IMR-90 (cell line): ENCODE data around the gene FOXS1. TPM values are rescaled to one million over a fixed set of nuclear protein-coding genes. Genes with fewer than 3 reads are reported as not detected.

Source experiments
- ATAC-seq: fragments of 200-7000 bp; cut with Tn5 transposase; 2 replicates; pipeline ENCODE4 v1.9.1; 2020; ENCODE audit warnings: low read depth, mild to moderate bottlenecking, moderate library complexity
- BruUV-seq: library from RNA; stranded (reverse); fragments of 400-500 nt; replicated peaks from 2 replicates; lab custom pipeline; 2021; lab: Mats Ljungman, UMichigan
- CTCF ChIA-PET: fragments of 300-600 bp; formaldehyde crosslinking; extraction: SDS; loops from one replicate; lab custom pipeline; 2021; ENCODE audit warnings: antibody characterized with exemption; lab: Yijun Ruan, JAX
- POLR2A ChIA-PET: fragments of 300-600 bp; sonication (Branson Sonifier 250); formaldehyde crosslinking; loops from one replicate; lab custom pipeline; 2022; ENCODE audit warnings: antibody characterized with exemption; ENCODE audit not compliant: unreplicated experiment; lab: Charles Lee
- DNase-seq: peaks from one replicate; pipeline ENCODE4 v3.0.0; 2013
- H2AFZ ChIP-seq: replicated peaks from 2 replicates; pipeline ENCODE3; 2013; ENCODE audit warnings: low read length, mild to moderate bottlenecking; ENCODE audit not compliant: poor library complexity
- H2AK5ac ChIP-seq: 2 replicates; pipeline ENCODE4 v1.6.1; 2013; ENCODE audit warnings: low read depth, low read length, inconsistent platforms
- H2AK9ac ChIP-seq: replicated peaks from 2 replicates; pipeline ENCODE3; 2013; ENCODE audit warnings: mild to moderate bottlenecking, low read depth, low read length, moderate library complexity; ENCODE audit not compliant: poor library complexity
- H2BK120ac ChIP-seq: 2 replicates; pipeline ENCODE4 v1.6.1; 2013; ENCODE audit warnings: low read depth, low read length, inconsistent platforms
- H2BK15ac ChIP-seq: 3 replicates; pipeline ENCODE4 v1.6.1; 2013; ENCODE audit warnings: low read depth, low read length, inconsistent platforms
- H2BK20ac ChIP-seq: 2 replicates; pipeline ENCODE4 v1.6.1; 2013; ENCODE audit warnings: low read depth, mild to moderate bottlenecking, inconsistent platforms, low read length, moderate library complexity
- H2BK5ac ChIP-seq: 2 replicates; pipeline ENCODE4 v1.6.1; 2013; ENCODE audit warnings: mild to moderate bottlenecking, low read depth, low read length, inconsistent platforms; ENCODE audit not compliant: poor library complexity, severe bottlenecking
- H3K14ac ChIP-seq: replicated peaks from 2 replicates; pipeline ENCODE4 v1.6.1; 2013; ENCODE audit warnings: low read depth, low read length, inconsistent platforms
- H3K18ac ChIP-seq: 2 replicates; pipeline ENCODE4 v1.6.1; 2013; ENCODE audit warnings: low read depth, low read length, control low read depth
- H3K23ac ChIP-seq: 2 replicates; pipeline ENCODE4 v1.6.1; 2013; ENCODE audit warnings: low read depth, low read length, inconsistent platforms
- H3K27ac ChIP-seq: 2 replicates; pipeline ENCODE4 v1.5.1; 2013; ENCODE audit warnings: mild to moderate bottlenecking, control low read depth, low read length; ENCODE audit not compliant: insufficient read depth
- H3K27me3 ChIP-seq: 2 replicates; pipeline ENCODE4 v1.6.1; 2013; ENCODE audit warnings: low read length; ENCODE audit not compliant: control insufficient read depth, insufficient read depth
- H3K36me3 ChIP-seq: 2 replicates; pipeline ENCODE4 v1.6.1; 2013; ENCODE audit warnings: low read length, mixed read lengths; ENCODE audit not compliant: control insufficient read depth, insufficient read depth
- H3K4ac ChIP-seq: 2 replicates; pipeline ENCODE4 v1.6.1; 2013; ENCODE audit warnings: low read depth, low read length, inconsistent platforms
- H3K4me1 ChIP-seq: 2 replicates; pipeline ENCODE4 v1.6.1; 2013; ENCODE audit warnings: low read length, mixed read lengths; ENCODE audit not compliant: control insufficient read depth, insufficient read depth
- H3K4me2 ChIP-seq: 2 replicates; pipeline ENCODE4 v1.6.1; 2013; ENCODE audit warnings: low read depth, mild to moderate bottlenecking, control low read depth, low read length, moderate library complexity
- H3K4me3 ChIP-seq: 2 replicates; pipeline ENCODE4 v1.5.1; 2013; ENCODE audit warnings: low read depth, mild to moderate bottlenecking, control low read depth, low read length, moderate library complexity; ENCODE audit not compliant: insufficient read depth
- H3K56ac ChIP-seq: 2 replicates; pipeline ENCODE4 v1.6.1; 2013; ENCODE audit warnings: low read length, inconsistent platforms; ENCODE audit not compliant: insufficient read depth; ENCODE audit errors: extremely low read depth
- H3K79me1 ChIP-seq, 2 experiments: 2 replicates each; pipeline ENCODE4 v1.6.1; 2013; ENCODE audit warnings: low read length in 2 of 2, inconsistent platforms in 1 of 2, low read depth in 1 of 2
- H3K9ac ChIP-seq: 2 replicates; pipeline ENCODE4 v1.6.1; 2013; ENCODE audit warnings: low read depth, low read length, control low read depth
- H3K9me1 ChIP-seq: 2 replicates; pipeline ENCODE4 v1.6.1; 2013; ENCODE audit warnings: low read length, inconsistent platforms; ENCODE audit not compliant: insufficient read depth
- H3K9me3 ChIP-seq: 2 replicates; pipeline ENCODE4 v1.6.1; 2013; ENCODE audit warnings: low read length; ENCODE audit not compliant: control insufficient read depth, insufficient read depth
- H4K20me1 ChIP-seq: 2 replicates; pipeline ENCODE4 v1.6.1; 2013; ENCODE audit warnings: low read length, inconsistent platforms; ENCODE audit not compliant: insufficient read depth
- H4K5ac ChIP-seq: 2 replicates; pipeline ENCODE4 v1.6.1; 2013; ENCODE audit warnings: mild to moderate bottlenecking, low read depth, low read length, control low read depth
- H4K8ac ChIP-seq, 2 experiments: 2 replicates each; pipeline ENCODE4 v1.6.1; 2013; ENCODE audit warnings: low read depth in 2 of 2, low read length in 2 of 2, control low read depth in 1 of 2, inconsistent platforms in 1 of 2
- H4K91ac ChIP-seq: 2 replicates; pipeline ENCODE4 v1.6.1; 2013; ENCODE audit warnings: low read depth, low read length, inconsistent platforms; ENCODE audit not compliant: insufficient read depth
- BHLHE40 ChIP-seq: fragments of 150-350 bp; IDR thresholded peaks from 2 replicates; pipeline ENCODE4 v1.6.1; 2016; ENCODE audit warnings: mild to moderate bottlenecking, low read depth, low read length
- CEBPB ChIP-seq: IDR thresholded peaks from 2 replicates; pipeline ENCODE4 v1.6.1; 2012; ENCODE audit warnings: low read depth, low read length, improper control_type of control experiment
- CHD1 ChIP-seq: IDR thresholded peaks from 2 replicates; pipeline ENCODE4 v1.6.1; 2012; ENCODE audit warnings: low read depth, low read length, improper control_type of control experiment
- ELK1 ChIP-seq: fragments of 150-350 bp; IDR thresholded peaks from 2 replicates; pipeline ENCODE4 v1.6.1; 2016; ENCODE audit warnings: low read depth, mild to moderate bottlenecking, low read length, moderate library complexity, borderline replicate concordance
- FOS ChIP-seq: fragments of 150-350 bp; IDR thresholded peaks from 2 replicates; pipeline ENCODE4 v1.6.1; 2016; ENCODE audit warnings: low read depth, low read length
- MAFK ChIP-seq: IDR thresholded peaks from 2 replicates; pipeline ENCODE4 v1.6.1; 2012; ENCODE audit warnings: low read depth, low read length, improper control_type of control experiment
- MAZ ChIP-seq: IDR thresholded peaks from 2 replicates; pipeline ENCODE4 v1.6.1; 2012; ENCODE audit warnings: low read depth, mild to moderate bottlenecking, low read length, improper control_type of control experiment, moderate library complexity, borderline replicate concordance
- MXI1 ChIP-seq: IDR thresholded peaks from 2 replicates; pipeline ENCODE4 v1.6.1; 2012; ENCODE audit warnings: low read depth, mild to moderate bottlenecking, low read length, moderate library complexity, borderline replicate concordance
- NFE2L2 ChIP-seq: fragments of 150-350 bp; IDR thresholded peaks from 2 replicates; pipeline ENCODE4 v1.6.1; 2016; ENCODE audit warnings: low read depth, mild to moderate bottlenecking, low read length
- POLR2A ChIP-seq: IDR thresholded peaks from 2 replicates; pipeline ENCODE4 v1.6.1; 2012; ENCODE audit warnings: mild to moderate bottlenecking, low read depth, low read length
- RAD21 ChIP-seq: IDR thresholded peaks from 2 replicates; pipeline ENCODE4 v1.6.1; 2012; ENCODE audit warnings: low read length, improper control_type of control experiment
- RCOR1 ChIP-seq: IDR thresholded peaks from 2 replicates; pipeline ENCODE4 v1.6.1; 2012; ENCODE audit warnings: mild to moderate bottlenecking, low read length, improper control_type of control experiment; ENCODE audit not compliant: insufficient replicate concordance
- RFX5 ChIP-seq: IDR thresholded peaks from 2 replicates; pipeline ENCODE4 v1.8.0; 2012; ENCODE audit warnings: low read depth, mild to moderate bottlenecking, low read length, moderate library complexity
- SMC3 ChIP-seq: fragments of 150-350 bp; IDR thresholded peaks from 2 replicates; pipeline ENCODE4 v1.6.1; 2016; ENCODE audit warnings: low read depth, mild to moderate bottlenecking, antibody characterized with exemption, low read length, moderate library complexity
- WGBS, 2 experiments: methylation state at CpG; one replicate each; pipeline versions ENCODE4 v1.1.5 to v1.1.7; 2013; ENCODE audit warnings: missing lambda C conversion rate in 2 of 2; ENCODE audit not compliant: insufficient read length in 1 of 2; ENCODE audit errors: extremely low coverage in 2 of 2; 5-methylcytosine and 5-hydroxymethylcytosine counted together
- dilution Hi-C: fragments of 300-500 bp; cut with HindIII; formaldehyde crosslinking; loops from one replicate; pipeline ENCODE4 v1.14.3; 2018; ENCODE audit warnings: low sequenced_read_pairs; ENCODE audit not compliant: unreplicated experiment
- in situ Hi-C: fragments of 300-500 bp; cut with MboI; formaldehyde crosslinking; loops from 3 replicates; pipeline ENCODE4 v1.14.3; 2019; ENCODE audit warnings: low sequenced_read_pairs, inconsistent platforms, mixed read lengths
- intact Hi-C: fragments of 100-400 bp; cut with micrococcal nuclease; formaldehyde crosslinking; loops from 2 replicates; pipeline ENCODE4 v1.10.0; 2022
- polyA plus RNA-seq, 3 experiments: library from polyadenylated mRNA; depleted of rRNA; stranded (reverse); fragments of >200 nt; gene quantifications; 2 replicates each; pipeline ENCODE4 v1.2.3, GENCODE V29; 2012; ENCODE audit warnings: low replicate concordance in 1 of 3
- total RNA-seq: library from RNA; depleted of rRNA; stranded (reverse); fragments of >200 nt; gene quantifications from 2 replicates; pipeline ENCODE4 v1.2.3, GENCODE V29; 2012
- TF ChIP-seq, protein P1 (sequence below): fragments of 150-350 bp; IDR thresholded peaks from 2 replicates; pipeline ENCODE4 v1.6.1; 2017; ENCODE audit warnings: mild to moderate bottlenecking, antibody characterized with exemption, low read length, low read depth
- TF ChIP-seq, protein P2 (sequence below): conservative IDR thresholded peaks from 2 replicates; pipeline ENCODE4 v1.5.1; 2012; ENCODE audit warnings: mild to moderate bottlenecking, low read depth, low read length, improper control_type of control experiment

Gene FOXS1
- total and polyA plus RNA-seq, 2 of the 4 experiments (the other 2 are of a cell fraction) = not detected

- Histone ChIP-seq H3K9me1 (peaks cover 4% of the 10 kb centered on the region), H3K18ac (no peak overlapping the region), H3K4me2 (no peak overlapping the region), H4K20me1 (peaks cover 6% of the 10 kb centered on the region), H3K4me1 (peaks cover under 1% of the 10 kb centered on the region; the same call in 1 of the 2 replicates), H2BK5ac (no peak overlapping the region), H3K79me1 (no peaks in the 10 kb centered on the region), H3K56ac (no peak overlapping the region), H3K4ac (no peak overlapping the region), H4K5ac (no peak overlapping the region), H3K27ac (no peak overlapping the region), H4K91ac (no peak overlapping the region), H2AK5ac (no peak overlapping the region), H2BK120ac (no peak overlapping the region), H2AK9ac (no peak overlapping the region), H2AFZ (no peak overlapping the region), H2BK20ac (no peak overlapping the region), H3K14ac (no peak overlapping the region), H3K9ac (no peak overlapping the region), H3K4me3 (no peak overlapping the region), H2BK15ac (no peak overlapping the region), H3K27me3 (peaks cover 8% of the 10 kb centered on the region), H3K23ac (no peak overlapping the region), H3K9me3 (no peaks in the 10 kb centered on the region), H4K8ac (no peak overlapping the region), H3K36me3 (no peaks in the 10 kb centered on the region)
- no CpG with 5 or more reads among the region's 8 CpGs for WGBS, 2 experiments
- ChIA-PET CTCF (interaction anchor here (0.9 to 1.3 kb wide), 2 partner anchors 12 to 16 kb away, joined by 3 to 4 read pairs; no protein-coding TSS in a partner anchor), POLR2A (no interaction called here)
- intact Hi-C loops (no loop called here), in situ Hi-C loops (loop anchor here (25.0 kb wide), 2 partner anchors 657 to 832 kb away; partner anchors contain the start of gene C20orf203), dilution Hi-C loops (no loop called here)
- no peak for DNase-seq
- no TSS peak for BruUV-seq
- ATAC-seq = no peak
- TF ChIP-seq CHD1 = no peak
- no peak for TF ChIP-seq MAFK
- TF ChIP-seq, protein P1, sequence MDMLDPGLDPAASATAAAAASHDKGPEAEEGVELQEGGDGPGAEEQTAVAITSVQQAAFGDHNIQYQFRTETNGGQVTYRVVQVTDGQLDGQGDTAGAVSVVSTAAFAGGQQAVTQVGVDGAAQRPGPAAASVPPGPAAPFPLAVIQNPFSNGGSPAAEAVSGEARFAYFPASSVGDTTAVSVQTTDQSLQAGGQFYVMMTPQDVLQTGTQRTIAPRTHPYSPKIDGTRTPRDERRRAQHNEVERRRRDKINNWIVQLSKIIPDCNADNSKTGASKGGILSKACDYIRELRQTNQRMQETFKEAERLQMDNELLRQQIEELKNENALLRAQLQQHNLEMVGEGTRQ = no peak
- no peak for TF ChIP-seq SMC3
- TF ChIP-seq MAZ = no peak
- no peak for TF ChIP-seq CEBPB
- TF ChIP-seq RAD21 = no peak
- no peak for TF ChIP-seq RCOR1
- no peak for TF ChIP-seq ELK1
- no peak for TF ChIP-seq RFX5
- TF ChIP-seq NFE2L2 = no peak
- TF ChIP-seq FOS = no peak
- no peak for TF ChIP-seq MXI1
- no peak for TF ChIP-seq POLR2A
- TF ChIP-seq BHLHE40 = no peak
- TF ChIP-seq, protein P2, sequence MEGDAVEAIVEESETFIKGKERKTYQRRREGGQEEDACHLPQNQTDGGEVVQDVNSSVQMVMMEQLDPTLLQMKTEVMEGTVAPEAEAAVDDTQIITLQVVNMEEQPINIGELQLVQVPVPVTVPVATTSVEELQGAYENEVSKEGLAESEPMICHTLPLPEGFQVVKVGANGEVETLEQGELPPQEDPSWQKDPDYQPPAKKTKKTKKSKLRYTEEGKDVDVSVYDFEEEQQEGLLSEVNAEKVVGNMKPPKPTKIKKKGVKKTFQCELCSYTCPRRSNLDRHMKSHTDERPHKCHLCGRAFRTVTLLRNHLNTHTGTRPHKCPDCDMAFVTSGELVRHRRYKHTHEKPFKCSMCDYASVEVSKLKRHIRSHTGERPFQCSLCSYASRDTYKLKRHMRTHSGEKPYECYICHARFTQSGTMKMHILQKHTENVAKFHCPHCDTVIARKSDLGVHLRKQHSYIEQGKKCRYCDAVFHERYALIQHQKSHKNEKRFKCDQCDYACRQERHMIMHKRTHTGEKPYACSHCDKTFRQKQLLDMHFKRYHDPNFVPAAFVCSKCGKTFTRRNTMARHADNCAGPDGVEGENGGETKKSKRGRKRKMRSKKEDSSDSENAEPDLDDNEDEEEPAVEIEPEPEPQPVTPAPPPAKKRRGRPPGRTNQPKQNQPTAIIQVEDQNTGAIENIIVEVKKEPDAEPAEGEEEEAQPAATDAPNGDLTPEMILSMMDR = no peak
These were observed 14.9 kb downstream of the FOXS1 start for GRCh38 chr20:31830406-31830981.
